Posterior vena cava (tissue), 2 donors: ENCODE measurements around the gene NFATC1. TPM values are rescaled to one million over a fixed set of nuclear protein-coding genes. Genes with fewer than 3 reads are reported as not detected.

Source experiments
- DNase-seq: peaks from one replicate; pipeline ENCODE4 v3.0.0-alpha.2; 2020; ENCODE audit warnings: low spot score
- intact Hi-C, 2 donors: fragments of 100-400 bp; cut with DNase I; formaldehyde crosslinking; loops; one replicate each; pipeline versions ENCODE4 v1.14.1 to v1.14.2; 2022 to 2023
- total RNA-seq, 2 donors: library from RNA; stranded (reverse); fragmentation: NEBNext Ultra II Directional; extraction: Animal tissue kit (Norgen Biotek cat#: 25700); gene quantifications; one replicate each; pipeline ENCODE4 v1.2.1, GENCODE V29; 2021
- donor health status: DM: yes; HTN: yes; CAD: no.
- donor health status: DM: yes; HTN: yes; CAD: no.

The NFATC1 gene
- total RNA-seq, 2 donors from 2014 or later = 23.9 to 26.9 TPM

DNA sequence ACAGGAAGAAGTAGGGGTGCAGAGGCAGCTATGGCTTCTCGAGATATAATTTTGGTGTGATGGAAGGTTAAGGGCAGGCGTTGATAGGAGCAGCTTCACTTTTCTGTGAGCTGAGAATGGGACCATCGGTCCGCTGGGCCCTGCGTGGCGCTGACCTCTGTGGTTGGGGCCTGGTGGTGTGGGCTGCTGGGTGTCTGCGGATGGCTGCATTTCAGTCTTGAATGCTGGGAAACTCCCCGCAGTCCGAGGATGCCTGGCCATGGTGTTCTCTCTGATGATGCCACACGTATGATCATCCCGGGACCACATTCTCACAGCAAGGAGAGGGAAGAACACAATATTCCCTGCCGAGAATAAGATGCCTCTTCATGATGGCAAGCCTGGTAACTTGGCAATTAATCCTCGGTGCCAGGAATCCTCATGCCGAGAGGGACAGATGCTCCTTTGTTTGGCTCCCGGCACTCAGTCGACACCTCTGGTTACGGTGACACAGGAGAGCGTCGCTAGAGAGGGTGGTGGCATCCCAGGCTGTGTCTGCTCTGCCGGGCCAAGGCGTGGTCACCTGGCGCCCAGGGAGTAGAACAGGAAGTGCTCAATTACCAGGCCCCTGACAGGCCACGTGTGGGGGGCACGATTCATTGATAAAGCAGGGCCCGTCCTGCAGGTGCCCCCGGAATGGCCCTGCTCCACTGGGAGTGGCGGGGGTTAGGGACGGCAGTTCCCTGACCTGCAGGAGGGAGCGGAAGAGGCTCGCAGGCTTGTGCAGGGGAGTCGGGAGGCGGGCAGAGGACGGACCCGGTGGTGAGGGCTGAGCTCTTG is 164.5 kb downstream of the NFATC1 start:
- intact Hi-C loops = loop anchor here in 1 of 2 donors (10.0 kb wide), 1 partner anchor 65 kb away; no protein-coding TSS in a partner anchor
- peak; percentile 62 for DNase-seq

DNA sequence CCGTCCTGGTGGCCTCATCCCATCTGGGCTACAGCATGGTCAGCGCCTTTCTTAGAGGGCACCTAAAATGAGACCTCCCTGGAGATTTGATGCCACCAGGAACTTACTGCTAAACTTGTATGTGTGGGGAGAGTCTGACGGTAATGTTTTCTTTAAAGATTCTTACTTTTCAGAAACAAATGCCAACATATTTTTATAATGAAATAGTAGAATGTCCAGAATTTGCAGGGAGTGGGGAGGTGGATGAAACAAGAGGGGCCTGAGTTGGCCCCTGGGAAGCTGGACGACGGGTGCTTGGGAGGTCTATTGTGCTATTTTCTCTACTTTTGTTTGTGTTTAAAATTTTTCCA is 165.1 kb downstream of the NFATC1 start:
- DNase-seq = no peak
- intact Hi-C loops = loop anchor here in 1 of 2 donors (10.0 kb wide), 1 partner anchor 64 kb away; no protein-coding TSS in a partner anchor

DNA sequence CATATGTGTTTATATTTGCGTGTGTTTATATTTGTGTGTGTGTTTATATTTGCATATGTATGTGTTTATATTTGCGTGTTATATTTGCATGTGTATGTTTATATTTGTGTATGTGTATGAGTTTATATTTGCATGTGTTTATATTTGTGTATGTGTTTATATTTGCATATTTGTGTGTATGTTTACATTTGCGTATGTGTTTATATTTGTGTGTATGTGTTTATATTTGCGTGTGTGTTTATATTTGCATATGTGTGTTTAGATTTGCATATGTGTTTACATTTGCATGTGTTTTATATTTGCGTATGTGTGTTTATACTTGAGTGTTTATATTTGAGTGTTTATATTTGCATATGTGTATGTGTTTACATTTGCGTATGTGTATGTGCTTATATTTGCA is 168.2 kb downstream of the NFATC1 start:
- intact Hi-C loops = loop anchor here in 1 of 2 donors (10.0 kb wide), 1 partner anchor 61 kb away; no protein-coding TSS in a partner anchor
- no peak for DNase-seq

DNA sequence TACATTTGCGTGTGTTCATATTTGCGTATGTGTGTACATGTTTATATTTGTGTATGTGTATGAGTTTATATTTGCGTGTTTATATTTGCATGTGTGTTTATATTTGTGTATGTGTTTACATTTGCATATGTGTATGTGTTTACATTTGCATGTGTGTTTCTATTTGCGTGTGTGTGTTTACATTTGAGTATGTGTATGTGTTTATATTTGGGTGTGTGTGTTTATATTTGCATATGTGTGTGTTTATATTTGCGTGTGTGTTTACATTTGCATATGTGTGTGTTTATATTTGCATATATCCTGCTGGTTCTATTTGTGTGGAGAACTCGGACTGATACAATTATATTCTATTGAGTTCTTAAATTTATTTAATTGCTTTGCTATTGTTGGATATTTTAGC is 168.7 kb downstream of the NFATC1 start:
- intact Hi-C loops = loop anchor here in 1 of 2 donors (10.0 kb wide), 1 partner anchor 60 kb away; no protein-coding TSS in a partner anchor
- DNase-seq = no peak

DNA sequence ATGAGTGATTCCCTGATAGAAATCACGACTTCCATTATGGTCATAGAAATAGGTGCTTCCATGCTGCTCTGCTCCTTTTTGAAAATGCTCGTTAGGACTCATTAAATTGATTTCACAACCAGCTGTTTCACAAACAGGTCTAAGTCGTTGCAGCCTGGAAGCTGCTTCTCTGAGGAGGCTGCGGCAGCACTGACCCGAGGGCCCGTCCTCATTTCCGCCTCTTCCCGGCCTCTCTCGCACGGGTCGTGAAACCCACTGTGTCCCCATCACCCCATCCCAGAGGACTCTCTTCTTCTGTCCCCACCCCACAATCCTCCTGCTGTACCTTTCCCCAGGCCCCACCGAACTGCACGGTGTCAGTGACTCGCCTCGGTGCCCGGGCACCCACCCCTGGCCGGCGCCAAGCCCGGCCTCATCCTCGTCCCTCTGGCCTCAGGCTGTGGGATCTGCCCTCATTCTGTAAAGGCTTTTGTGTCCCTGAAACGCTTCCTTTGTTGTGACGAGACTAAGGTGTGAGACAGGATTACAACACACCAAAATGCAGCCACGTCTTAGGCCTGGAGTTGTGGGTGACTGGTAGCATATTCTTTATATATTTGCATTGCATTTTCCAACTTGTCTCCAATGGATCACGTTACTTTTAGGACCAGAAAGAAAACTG is 171.2 kb downstream of the NFATC1 start:
- peak; percentile 74 for DNase-seq
- intact Hi-C loops = loop anchor here (5.0 to 10.0 kb wide), 2 partner anchors 58 to 1665 kb away; no protein-coding TSS in a partner anchor

DNA sequence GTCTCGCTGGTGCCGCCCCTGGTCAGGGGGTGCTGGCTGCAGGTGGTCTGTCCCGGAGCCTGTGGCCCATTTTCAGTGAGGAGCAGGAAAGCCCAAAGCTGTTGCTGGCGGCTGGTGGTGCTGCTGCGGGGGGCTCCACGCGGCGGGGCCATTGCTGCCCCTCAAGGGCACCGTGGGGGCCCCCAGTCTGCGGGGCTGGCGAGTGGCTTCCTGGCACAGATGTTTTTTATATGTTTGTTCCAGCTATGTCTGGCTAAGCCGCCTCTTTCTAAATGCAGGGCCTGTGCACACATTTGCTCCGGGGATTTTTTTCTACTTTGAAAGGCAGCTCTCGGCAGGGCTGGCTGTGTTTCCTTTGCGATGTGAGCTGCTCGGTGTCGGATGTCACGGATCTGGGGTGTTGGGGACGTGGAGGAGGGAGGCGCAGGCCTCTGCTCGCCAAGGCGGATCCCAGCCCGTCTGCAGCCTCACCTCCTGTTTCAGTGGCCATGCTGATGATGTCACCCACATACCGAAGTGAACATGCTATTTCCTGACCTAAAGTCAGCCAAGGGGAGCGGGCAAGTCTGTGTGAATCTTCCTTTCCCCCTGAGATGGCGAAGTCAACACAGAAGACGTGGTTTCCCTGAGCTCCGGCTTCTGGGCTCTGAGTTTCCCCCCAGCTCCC is 171.9 kb downstream of the NFATC1 start:
- DNase-seq = peak; percentile 91
- intact Hi-C loops = loop anchor here (5.0 to 10.0 kb wide), 2 partner anchors 57 to 1665 kb away; no protein-coding TSS in a partner anchor

DNA sequence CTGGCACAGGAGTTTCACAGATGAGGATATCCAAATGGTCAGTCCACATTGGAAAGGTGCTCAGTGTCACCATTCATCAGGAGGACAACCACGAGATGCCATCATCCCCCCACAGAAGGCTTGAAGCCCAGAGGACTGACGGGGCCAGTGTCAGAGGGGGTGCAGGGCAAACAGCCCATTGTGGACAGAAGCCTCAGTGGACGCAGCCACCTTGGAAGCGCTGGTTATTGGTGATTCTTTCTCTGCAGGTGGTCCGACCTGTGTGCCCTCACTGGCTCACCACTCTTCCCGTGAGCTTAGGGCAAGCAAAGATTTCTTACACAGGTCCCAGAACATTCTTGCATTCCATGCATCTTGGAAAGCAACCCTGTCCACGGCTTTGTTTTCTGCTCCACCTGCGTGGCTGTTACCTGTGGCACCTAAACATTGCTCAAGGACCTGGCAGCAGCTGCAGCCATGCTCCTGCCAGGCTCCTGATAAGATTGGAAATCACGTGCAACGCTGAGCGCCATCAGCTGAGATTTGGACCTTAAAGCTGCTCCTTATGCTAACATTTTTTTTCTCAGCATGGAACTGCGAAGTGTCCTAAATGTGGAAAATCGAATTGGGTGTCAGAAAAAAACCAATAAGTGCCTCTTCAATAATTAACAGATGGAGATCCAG is 172.9 kb downstream of the NFATC1 start:
- intact Hi-C loops = loop anchor here (5.0 to 10.0 kb wide), 2 partner anchors 56 to 1666 kb away; no protein-coding TSS in a partner anchor
- peak; percentile 63 for DNase-seq

DNA sequence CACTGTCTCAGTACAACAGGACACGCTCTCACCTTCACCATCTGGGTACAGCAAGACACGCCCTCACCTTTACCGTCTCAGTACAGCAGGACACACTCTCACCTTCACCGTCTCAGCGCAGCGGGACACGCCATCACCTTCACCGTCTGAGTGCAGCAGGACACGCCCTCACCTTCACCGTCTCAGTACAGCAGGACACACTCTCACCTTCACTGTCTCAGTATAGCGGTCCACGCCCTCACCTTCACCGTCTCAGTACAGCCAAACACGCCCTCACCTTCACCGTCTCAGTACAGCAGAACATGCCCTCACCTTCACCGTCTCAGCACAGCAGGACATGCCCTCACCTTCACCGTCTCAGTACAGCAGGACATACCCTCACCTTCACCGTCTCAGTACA is 174.0 kb downstream of the NFATC1 start:
- intact Hi-C loops = loop anchor here (5.0 to 10.0 kb wide), 2 partner anchors 55 to 1667 kb away; no protein-coding TSS in a partner anchor
- DNase-seq = peak; percentile 56

DNA sequence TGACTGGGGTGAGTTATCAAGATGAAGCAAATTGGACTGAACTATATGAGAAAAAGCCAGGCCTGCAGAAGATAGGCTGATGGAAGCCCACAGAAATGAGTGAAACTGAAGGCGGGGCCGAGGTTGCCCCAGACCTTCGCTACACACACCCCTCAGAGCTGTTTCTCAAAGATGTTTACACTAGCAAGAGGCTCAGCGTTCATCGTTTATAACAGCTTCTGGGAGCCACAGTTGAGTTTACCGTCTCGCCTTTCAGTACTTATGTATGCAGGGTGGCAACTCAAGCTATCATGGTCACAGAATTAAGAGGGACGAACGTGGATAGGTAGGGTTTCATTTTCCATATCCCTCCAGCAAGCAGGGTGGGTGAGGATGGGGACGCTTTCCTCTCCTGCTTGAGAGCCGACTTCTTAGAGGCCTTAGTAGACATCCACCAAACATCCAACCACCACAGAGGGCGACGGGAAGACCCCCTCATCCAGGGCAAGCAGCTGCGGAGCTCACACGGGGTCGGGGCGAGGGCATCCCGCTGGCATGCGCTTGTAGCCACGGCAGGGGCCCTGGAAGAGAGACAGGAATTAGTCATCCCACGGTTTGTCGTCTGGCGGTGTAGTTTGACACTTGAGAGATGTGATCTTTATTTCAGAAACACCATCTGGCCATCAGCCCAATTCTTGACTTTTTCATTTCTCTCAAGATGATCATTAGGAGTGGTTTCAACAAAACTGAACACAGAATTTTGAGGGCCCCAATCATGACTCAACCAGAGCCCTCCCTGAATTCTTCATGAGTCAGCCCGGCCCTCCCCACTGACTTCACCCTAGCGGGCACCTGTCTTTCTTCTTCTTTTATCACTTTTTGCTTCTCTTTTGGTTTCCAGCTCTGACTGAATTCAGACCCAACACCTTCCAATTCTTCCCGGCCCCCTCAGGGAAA is 174.8 kb downstream of the NFATC1 start:
- intact Hi-C loops = no loop called here
- DNase-seq = peak; percentile 81

DNA sequence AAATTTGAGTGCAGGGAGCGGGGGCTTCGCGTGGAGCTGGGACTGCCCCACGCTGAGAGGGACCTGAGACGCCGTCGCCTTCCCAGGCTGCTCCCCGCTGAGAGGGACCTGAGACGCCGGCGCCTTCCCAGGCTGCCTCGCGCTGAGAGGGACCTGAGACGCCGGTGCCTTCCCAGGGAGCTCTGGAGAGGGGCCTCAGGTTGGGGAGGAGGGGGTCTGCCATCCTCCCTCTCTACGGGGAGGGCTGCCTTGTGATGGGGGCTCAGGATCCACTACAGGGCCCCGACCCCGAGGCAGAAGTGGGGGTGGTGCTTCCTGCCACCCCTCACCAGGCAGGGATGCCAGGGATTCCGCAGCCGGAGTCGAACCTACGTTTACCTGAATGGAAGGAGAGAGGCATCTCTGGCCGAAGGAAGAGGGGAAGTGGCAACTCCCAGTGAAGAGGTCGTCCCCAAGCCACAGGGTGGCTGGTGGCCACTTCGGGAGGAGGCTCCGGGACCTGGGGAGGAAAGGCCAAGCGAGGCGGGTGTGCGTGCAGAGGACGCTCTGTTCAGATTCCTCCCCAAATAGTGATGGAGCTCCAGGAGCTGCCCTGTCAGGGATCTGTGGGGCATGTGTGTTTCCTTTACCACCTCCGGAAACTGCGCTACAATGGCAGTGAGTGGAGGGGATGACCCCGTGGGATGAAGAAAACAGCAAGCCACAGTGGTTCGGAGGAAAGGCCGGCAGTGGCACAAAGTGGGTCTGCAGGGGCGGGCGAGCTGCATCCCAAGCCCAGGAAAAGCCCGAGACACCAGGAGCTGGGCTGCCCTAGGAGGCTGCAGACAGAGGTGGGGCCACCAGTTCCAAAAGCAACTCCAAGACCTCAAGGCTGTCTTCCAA is 175.7 kb downstream of the NFATC1 start:
- peak; percentile 72 for DNase-seq
- intact Hi-C loops = no loop called here

DNA sequence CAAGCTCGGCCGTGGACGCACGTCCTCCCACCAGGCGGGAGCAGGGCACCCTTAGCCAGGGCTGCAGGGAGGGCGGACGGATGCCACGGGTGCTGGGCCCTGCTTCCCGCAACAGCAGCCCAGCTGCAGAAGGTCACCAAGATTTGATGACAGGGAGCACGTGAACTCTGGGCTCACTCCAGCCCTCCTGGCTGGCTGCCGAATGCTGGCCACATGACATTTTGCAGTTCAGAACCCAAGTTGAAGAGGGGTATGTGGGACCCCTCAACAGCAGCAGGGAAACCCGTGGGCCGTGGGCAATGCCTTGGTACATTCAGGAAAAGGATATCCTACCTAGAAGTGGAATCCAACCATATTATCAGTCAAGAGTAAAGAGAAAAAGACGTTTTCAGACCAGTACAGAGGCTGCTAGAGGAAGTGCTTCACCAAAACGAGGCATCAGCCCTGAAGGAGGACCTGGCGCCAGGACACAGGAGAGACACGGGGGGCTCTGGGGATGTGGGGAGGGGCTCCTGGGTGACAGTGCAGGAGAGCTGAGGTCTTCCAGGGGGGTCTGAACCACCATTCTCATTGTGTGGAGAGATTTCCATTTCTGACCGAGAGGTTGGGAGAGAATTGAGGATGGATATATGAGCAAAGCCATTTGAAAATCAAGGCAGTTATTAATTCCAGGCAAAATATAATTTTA is 176.5 kb downstream of the NFATC1 start:
- intact Hi-C loops = no loop called here
- DNase-seq = peak; percentile 61

DNA sequence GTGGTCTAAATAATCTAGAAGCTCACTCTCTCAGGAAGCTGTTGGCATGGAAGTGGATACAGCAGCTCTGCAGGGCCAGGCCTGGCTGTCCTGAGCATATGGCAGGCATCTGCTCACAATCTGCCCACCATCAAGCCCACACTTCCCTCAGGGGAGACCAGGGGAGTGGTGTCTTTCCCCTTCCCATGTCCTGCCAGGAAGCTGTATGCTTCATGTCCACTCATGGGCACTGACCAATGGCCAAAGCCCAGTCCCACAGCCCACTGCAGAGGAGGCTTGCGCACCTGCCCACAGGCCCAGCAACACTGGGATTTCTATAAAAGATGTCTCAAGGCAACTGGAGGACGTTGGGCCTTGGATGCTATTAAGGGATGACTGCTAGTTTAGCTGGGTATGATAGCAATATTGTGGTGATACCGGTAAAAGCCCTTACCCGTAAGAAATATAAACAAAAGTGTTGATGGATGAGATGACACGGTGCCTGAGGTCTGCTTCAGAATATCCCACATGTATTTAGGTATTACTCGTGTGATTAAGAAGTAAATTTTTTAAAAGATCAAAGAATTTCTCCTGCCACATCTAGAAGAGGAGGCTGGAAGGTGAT is 177.2 kb downstream of the NFATC1 start:
- intact Hi-C loops = no loop called here
- DNase-seq = peak; percentile 36

DNA sequence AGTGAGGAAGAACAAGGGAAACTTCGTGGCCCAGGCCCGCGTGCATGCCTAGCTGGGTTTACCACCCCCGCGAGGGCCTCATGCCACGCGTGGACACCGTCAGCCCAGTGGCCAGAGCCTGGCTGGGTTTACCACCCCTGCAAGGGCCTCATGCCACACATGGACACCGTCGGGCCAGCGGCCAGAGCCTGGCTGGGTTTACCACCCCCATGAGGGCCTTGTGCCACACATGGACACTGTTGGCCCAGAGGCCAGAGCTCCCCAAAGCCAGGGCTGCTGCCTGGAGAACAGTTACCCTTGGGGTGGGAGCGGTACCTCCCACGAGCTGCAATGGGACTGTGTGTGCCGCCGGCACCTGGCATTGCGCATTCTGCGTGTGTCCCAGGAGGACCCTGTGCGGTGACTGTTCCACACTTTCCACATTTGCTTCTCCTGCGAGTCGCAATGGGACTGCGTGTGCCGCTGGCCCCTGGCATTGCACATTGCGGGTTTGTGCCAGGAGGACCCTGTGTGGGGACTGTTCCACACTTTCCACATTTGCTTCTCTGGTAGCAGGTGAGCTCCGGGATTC is 178.3 kb downstream of the NFATC1 start:
- intact Hi-C loops = no loop called here
- DNase-seq = peak; percentile 70

DNA sequence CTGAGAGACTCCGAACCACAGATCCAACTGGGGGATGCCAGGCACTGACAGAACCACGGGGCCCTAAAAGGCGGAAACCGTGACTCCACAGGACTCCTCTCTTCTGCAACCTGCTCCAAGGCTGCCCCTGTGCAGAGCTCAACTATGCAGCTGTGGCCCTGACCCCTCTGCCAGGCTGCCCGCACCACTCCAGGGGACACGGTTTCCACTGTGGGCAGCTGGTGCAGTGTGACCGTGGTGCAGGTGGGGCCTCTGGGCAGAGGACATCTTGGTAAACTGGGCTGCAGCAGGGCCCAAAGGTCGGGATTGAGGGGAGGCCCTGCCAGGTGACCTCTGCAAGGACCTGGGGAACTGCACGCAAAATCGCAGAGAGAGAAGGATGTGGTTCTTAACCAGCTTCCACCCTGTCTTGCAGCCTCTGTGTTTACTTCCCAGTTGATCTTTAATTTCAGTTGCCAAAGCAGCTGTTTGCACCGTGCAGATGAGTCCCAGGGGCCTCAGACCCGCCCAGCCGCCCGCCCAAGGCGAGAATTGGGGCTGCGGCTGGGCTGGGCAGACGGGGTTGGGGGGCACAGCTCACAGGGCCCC is 179.3 kb downstream of the NFATC1 start:
- DNase-seq = peak; percentile 53
- intact Hi-C loops = no loop called here

DNA sequence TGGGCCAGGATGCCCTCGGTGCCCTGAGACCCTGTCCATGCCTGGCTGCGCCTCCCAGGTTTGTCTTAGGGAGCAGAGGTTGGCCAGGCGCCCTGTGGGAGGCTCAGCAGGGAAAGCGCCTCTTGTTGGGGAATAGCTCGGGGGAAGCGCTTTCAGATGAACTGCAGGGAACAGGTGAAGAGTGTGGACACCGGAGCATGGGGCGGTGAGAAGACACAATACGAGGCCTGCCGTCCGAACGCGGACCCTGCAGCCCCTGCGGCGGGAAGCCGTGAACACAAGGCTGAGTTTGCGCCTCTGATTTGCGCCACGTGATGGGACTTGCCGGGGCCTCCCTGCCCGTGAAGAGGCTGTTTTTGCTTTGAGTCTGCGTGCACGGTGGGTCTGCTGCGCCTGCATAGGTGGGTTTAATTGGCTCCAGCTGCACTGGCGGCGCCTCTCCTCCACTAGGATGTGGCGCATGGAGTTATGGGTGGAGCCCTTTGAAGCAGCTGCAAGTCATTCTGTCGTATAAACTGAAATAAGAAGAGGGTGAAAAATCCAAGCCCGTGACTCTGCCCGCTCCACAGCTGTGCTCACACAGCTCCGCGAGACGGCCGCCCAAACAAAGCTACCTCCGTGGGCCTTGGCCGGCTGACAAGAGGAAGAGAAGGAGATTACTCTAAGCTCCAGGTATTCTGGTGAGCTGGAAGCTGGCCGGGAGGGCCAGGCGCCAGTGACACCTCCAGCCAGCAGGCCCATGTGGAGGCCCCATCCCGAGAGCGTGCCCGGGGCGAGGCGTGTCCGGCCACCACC is 180.4 kb downstream of the NFATC1 start:
- peak; percentile 60 for DNase-seq
- intact Hi-C loops = no loop called here
